ENCODE data around the gene MOBP.

Gene MOBP

GRCh38 chr3:39528844-39529243 lies 61.4 kb downstream of the MOBP start:
- H3K27ac Mint-ChIP-seq: no peak overlapping the region

GRCh38 chr3:39529577-39529976 lies 62.1 kb downstream of the MOBP start:
- no peak for DNase-seq
- Mint-ChIP-seq H3K9me3 (peaks cover 6 to 8% of the 10 kb centered on the region in 2 donors), H3K4me3 (no peak overlapping the region), H3K27me3 (peaks cover 16 to 19% of the 10 kb centered on the region in 2 donors), H3K27ac (no peak overlapping the region), H3K36me3 (no peaks in the 10 kb centered on the region), H3K4me1 (no peaks in the 10 kb centered on the region)
- ATAC-seq (replicated peaks): no peak

More at GRCh38 chr3:39528844-39529243, 61.4 kb downstream of the MOBP start:
- no peaks in the 10 kb centered on the region for H3K36me3 Mint-ChIP-seq
- H3K4me3 Mint-ChIP-seq: no peak overlapping the region
- ATAC-seq (replicated peaks) (no peak), DNase-seq (no peak)
- no peaks in the 10 kb centered on the region for H3K4me1 Mint-ChIP-seq
- H3K9me3 Mint-ChIP-seq: peaks cover 9 to 12% of the 10 kb centered on the region in 2 donors
- H3K27me3 Mint-ChIP-seq: peaks cover 16 to 19% of the 10 kb centered on the region in 2 donors

DNA sequence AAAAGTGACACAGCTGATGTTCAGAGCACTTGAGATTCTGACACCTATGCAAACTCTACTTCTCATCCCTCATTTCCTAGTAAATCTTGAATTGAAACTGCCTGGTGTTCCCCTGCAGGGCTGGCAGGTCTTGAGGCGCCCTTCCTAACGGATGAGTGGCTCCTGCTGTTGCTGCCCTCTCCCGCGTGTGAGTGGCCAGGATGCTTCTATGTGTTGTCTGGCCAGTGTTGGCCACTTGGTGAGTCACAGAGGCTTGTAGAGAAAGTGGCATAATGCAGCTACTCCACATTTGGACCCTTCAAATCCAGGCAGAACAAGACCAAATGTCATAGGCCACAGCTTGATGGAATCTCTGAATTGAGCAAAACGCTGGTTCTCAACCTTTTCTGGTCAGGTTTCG lies 63.6 kb downstream of the MOBP start:
- H3K27me3 Mint-ChIP-seq: peaks cover 19 to 23% of the 10 kb centered on the region in 2 donors
- ATAC-seq (replicated peaks): no peak
- DNase-seq: no peak
- H3K9me3 Mint-ChIP-seq: peaks cover 0 to 1% of the 10 kb centered on the region in 2 donors
- H3K4me3 Mint-ChIP-seq: no peak overlapping the region
- no peaks in the 10 kb centered on the region for H3K36me3 Mint-ChIP-seq
- no peaks in the 10 kb centered on the region for H3K4me1 Mint-ChIP-seq
- H3K27ac Mint-ChIP-seq: no peak overlapping the region

DNA sequence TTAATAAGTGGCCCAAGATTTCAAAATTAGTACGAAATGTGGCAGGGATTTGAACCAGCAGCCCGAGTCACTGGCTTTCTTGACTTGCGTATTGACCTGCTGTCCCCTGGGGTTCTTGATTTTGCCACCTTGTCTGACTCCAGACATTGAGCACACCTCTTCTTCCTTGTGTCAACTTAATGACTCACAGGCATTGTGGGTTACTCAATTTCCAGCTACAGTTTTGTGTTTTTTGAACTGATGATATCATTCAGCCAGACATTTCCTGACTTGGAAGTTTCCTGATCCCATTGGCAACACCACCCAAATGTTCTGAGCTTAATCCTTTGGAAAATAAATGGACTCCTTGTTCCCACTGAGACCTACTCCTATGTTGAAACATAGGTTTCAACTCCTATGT lies 64.2 kb downstream of the MOBP start:
- H3K36me3 Mint-ChIP-seq: no peaks in the 10 kb centered on the region
- no peaks in the 10 kb centered on the region for H3K4me1 Mint-ChIP-seq
- DNase-seq: no peak
- H3K27me3 Mint-ChIP-seq: peaks cover 19 to 23% of the 10 kb centered on the region in 2 donors
- peaks cover 0 to 1% of the 10 kb centered on the region in 2 donors for H3K9me3 Mint-ChIP-seq
- no peak overlapping the region for H3K4me3 Mint-ChIP-seq
- ATAC-seq (replicated peaks): no peak
- H3K27ac Mint-ChIP-seq: no peak overlapping the region

DNA sequence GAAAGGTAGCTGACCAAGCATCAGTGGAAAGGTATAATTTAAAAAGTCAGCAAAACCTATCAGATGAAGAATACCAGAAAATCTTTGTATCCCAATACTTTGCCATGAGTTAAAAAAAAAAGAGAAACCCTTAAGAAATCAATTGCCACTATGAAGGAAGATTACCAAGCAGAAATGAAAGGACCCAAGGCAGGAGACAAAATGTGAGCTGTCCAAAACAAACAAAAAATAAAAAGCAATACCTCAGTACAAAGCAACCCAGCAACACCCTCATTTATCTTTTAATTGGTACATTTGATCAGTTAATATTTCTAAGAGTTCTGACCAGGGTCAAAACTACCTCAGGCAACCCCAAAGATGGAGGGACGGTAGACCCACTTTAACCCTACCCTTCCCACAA lies 65.3 kb downstream of the MOBP start:
- ATAC-seq (replicated peaks) (no peak), DNase-seq (no peak)
- Mint-ChIP-seq H3K27me3 (peaks cover 16 to 25% of the 10 kb centered on the region in 2 donors), H3K9me3 (peaks cover 0 to 1% of the 10 kb centered on the region in 2 donors), H3K36me3 (no peaks in the 10 kb centered on the region), H3K4me3 (no peak overlapping the region), H3K27ac (no peak overlapping the region), H3K4me1 (no peaks in the 10 kb centered on the region)

DNA sequence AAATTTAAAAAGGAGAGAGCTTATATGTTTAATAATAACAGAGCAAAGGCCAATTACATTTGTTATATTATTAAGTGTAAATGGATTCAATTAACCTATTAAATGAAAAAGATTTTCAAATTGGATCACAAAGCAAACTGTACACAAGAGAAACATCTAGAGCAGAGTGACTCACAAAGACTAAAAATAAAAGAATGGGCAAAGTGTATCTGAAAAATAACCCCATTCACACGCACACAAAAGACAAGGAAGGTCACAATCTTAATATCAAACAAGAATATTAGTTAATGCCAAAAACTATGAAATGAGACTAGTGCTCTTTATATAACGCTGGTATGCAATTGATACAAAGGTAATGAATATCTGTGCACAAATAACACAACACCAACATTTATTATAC lies 65.7 kb downstream of the MOBP start:
- ATAC-seq (replicated peaks): no peak
- peaks cover 0 to 1% of the 10 kb centered on the region in 2 donors for H3K9me3 Mint-ChIP-seq

GRCh38 chr3:39540162-39540921 lies 72.9 kb downstream of the MOBP start:
- Mint-ChIP-seq H3K27me3 (peaks cover 5 to 20% of the 10 kb centered on the region in 2 donors), H3K27ac (no peak overlapping the region), H3K36me3 (peaks cover 0 to 3% of the 10 kb centered on the region in 2 donors), H3K4me3 (no peak overlapping the region), H3K9me3 (peaks cover 4 to 10% of the 10 kb centered on the region in 2 donors), H3K4me1 (peaks cover 0 to 3% of the 10 kb centered on the region in 2 donors)
- ATAC-seq (replicated peaks) (no peak), DNase-seq (no peak)

More for the DNA sequence above, 65.7 kb downstream of the MOBP start:
- no peak for DNase-seq
- peaks cover 11 to 26% of the 10 kb centered on the region in 2 donors for H3K27me3 Mint-ChIP-seq
- no peak overlapping the region for H3K27ac Mint-ChIP-seq
- no peak overlapping the region for H3K4me3 Mint-ChIP-seq
- no peaks in the 10 kb centered on the region for H3K36me3 Mint-ChIP-seq
- no peaks in the 10 kb centered on the region for H3K4me1 Mint-ChIP-seq

GRCh38 chr3:39541442-39541841 lies 74.0 kb downstream of the MOBP start:
- Mint-ChIP-seq H3K36me3 (peaks cover 0 to 3% of the 10 kb centered on the region in 2 donors), H3K27me3 (peaks cover 5 to 15% of the 10 kb centered on the region in 2 donors), H3K9me3 (peaks cover 4 to 10% of the 10 kb centered on the region in 2 donors), H3K4me3 (no peak overlapping the region), H3K27ac (no peak overlapping the region), H3K4me1 (peaks cover 0 to 3% of the 10 kb centered on the region in 2 donors)
- ATAC-seq (replicated peaks) (no peak), DNase-seq (no peak)

GRCh38 chr3:39541917-39542329 lies 74.4 kb downstream of the MOBP start:
- Mint-ChIP-seq H3K4me1 (peaks cover 0 to 3% of the 10 kb centered on the region in 2 donors), H3K4me3 (no peak overlapping the region), H3K27me3 (peaks cover 5 to 18% of the 10 kb centered on the region in 2 donors), H3K9me3 (peaks cover 4 to 10% of the 10 kb centered on the region in 2 donors), H3K27ac (no peak overlapping the region), H3K36me3 (peaks cover 0 to 3% of the 10 kb centered on the region in 2 donors)
- no peak for ATAC-seq (replicated peaks)
- DNase-seq: no peak

GRCh38 chr3:39542588-39542988 lies 75.1 kb downstream of the MOBP start:
- Mint-ChIP-seq H3K27me3 (peaks cover 5 to 19% of the 10 kb centered on the region in 2 donors), H3K4me3 (no peak overlapping the region), H3K9me3 (peaks cover 4 to 10% of the 10 kb centered on the region in 2 donors), H3K4me1 (peaks cover 0 to 3% of the 10 kb centered on the region in 2 donors), H3K27ac (no peak overlapping the region), H3K36me3 (peaks cover 0 to 3% of the 10 kb centered on the region in 2 donors)
- no peak for ATAC-seq (replicated peaks)
- no peak for DNase-seq

- peaks cover 33 to 34% of the 10 kb centered on the region in 2 donors for H3K27me3 Mint-ChIP-seq
These were observed 80.8 kb downstream of the MOBP start for GRCh38 chr3:39548282-39548681.

GRCh38 chr3:39550354-39551051 lies 83.0 kb downstream of the MOBP start:
- Mint-ChIP-seq H3K36me3 (no peaks in the 10 kb centered on the region), H3K27me3 (peaks cover 24 to 29% of the 10 kb centered on the region in 2 donors), H3K9me3 (peaks cover 12 to 21% of the 10 kb centered on the region in 2 donors), H3K4me3 (no peak overlapping the region), H3K27ac (no peak overlapping the region), H3K4me1 (no peaks in the 10 kb centered on the region)
- ATAC-seq (replicated peaks) (no peak), DNase-seq (no peak)

More at GRCh38 chr3:39548282-39548681, 80.8 kb downstream of the MOBP start:
- Mint-ChIP-seq H3K27ac (no peak overlapping the region), H3K4me3 (no peak overlapping the region), H3K36me3 (peaks cover 0 to 3% of the 10 kb centered on the region in 2 donors), H3K4me1 (peaks cover 0 to 3% of the 10 kb centered on the region in 2 donors), H3K9me3 (peaks cover 16 to 21% of the 10 kb centered on the region in 2 donors)
- no peak for ATAC-seq (replicated peaks)
- DNase-seq: no peak

All from stimulated activated naive B cell treated with anti-CD40 and anti-IgM and Interleukin-4, amounts not matched to agents 10 μg/mL and 1 μg/mL and 100 μg/mL, for 72 hours (primary cell).